Renal cortical epithelial cell (primary cell): ENCODE measurements around the gene CYTH4. TPM values are rescaled to one million over a fixed set of nuclear protein-coding genes. Genes with fewer than 3 reads are reported as not detected.
"Not testable (repeated sequence)": the region's sequence is repeated elsewhere in the genome, so short reads cannot be mapped to it uniquely, and the experiment has no call there.

Experiments
- DNase-seq: peaks from one replicate; pipeline ENCODE4 v3.0.0-alpha.2; 2011; ENCODE audit warnings: low read depth
- total RNA-seq: library from RNA; depleted of rRNA; stranded (reverse); fragments of >200 nt; gene quantifications from 2 replicates; pipeline ENCODE4 v1.2.3, GENCODE V29; 2014

The CYTH4 gene
- total RNA-seq, 1 donor from 2014 or later, result not detected

GRCh38 chr22:37249986-37250385 lies 32.3 kb upstream of the CYTH4 start:
- DNase-seq, result no peak

- not testable (repeated sequence) for DNase-seq
Measured at GRCh38 chr22:37251836-37252235, 30.5 kb upstream of the CYTH4 start.

GRCh38 chr22:37253126-37253660 lies 29.1 kb upstream of the CYTH4 start:
- no peak for DNase-seq

GRCh38 chr22:37254209-37254866 lies 28.0 kb upstream of the CYTH4 start:
- peak; percentile 67 for DNase-seq

- peak; percentile 19 for DNase-seq
Measured at GRCh38 chr22:37254867-37255233, 27.5 kb upstream of the CYTH4 start.

- DNase-seq, result no peak
Measured at GRCh38 chr22:37255558-37256006, 26.7 kb upstream of the CYTH4 start.

GRCh38 chr22:37256075-37256726 lies 26.1 kb upstream of the CYTH4 start:
- no peak for DNase-seq

- no peak for DNase-seq
Measured at GRCh38 chr22:37258005-37258752, 24.1 kb upstream of the CYTH4 start.

GRCh38 chr22:37258753-37259401 lies 23.4 kb upstream of the CYTH4 start:
- DNase-seq, result no peak

GRCh38 chr22:37259540-37260029 lies 22.7 kb upstream of the CYTH4 start:
- peak; percentile 39 for DNase-seq

- no peak for DNase-seq
Measured at GRCh38 chr22:37260155-37260795, 22.0 kb upstream of the CYTH4 start.

GRCh38 chr22:37260901-37261336 lies 21.4 kb upstream of the CYTH4 start:
- peak; percentile 27 for DNase-seq

- DNase-seq, result no peak
Measured at GRCh38 chr22:37262346-37262745, 20.0 kb upstream of the CYTH4 start.

- DNase-seq, result no peak
Measured at GRCh38 chr22:37263966-37264887, 18.1 kb upstream of the CYTH4 start.

- DNase-seq, result no peak
Measured at GRCh38 chr22:37266581-37267134, 15.7 kb upstream of the CYTH4 start.

- DNase-seq, result no peak
Measured at GRCh38 chr22:37267135-37267587, 15.1 kb upstream of the CYTH4 start.

- DNase-seq, result no peak
Measured at GRCh38 chr22:37267661-37268413, 14.5 kb upstream of the CYTH4 start.

GRCh38 chr22:37269936-37270678 lies 12.2 kb upstream of the CYTH4 start:
- no peak for DNase-seq
